ENCODE results near the gene SULT4A1. TPM values are rescaled to one million over a fixed set of nuclear protein-coding genes. Genes with fewer than 3 reads are reported as not detected.

The SULT4A1 gene
- total RNA-seq, 4 donors from 2014 or later, result 1.0 to 1.3 (median 1.3) TPM

DNA sequence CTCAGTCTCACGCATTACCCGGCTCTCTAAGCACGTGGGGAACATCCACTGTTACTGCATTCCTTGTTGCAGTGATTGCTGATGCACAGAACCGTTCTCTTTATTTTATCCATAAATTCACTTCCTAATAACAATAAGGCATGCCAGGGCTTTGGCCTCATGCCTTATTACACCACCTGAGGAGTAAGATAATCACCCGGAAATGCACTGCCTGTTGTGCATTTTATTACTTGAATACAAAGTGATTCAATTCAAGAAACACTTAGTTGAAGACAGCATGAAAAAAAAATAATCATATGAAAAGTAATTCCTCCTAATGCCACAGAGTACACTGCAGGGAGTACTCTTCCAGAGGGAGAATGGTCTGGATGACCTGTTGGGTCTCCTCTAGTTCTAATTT lies 69.4 kb downstream of the SULT4A1 start:
- intact Hi-C loops (cut with DNase I), result no loop called here
- Histone ChIP-seq H3K36me3 (no peaks in the 10 kb centered on the region), H3K27me3 (no peaks in the 10 kb centered on the region), H3K27ac (replicated peaks in 1 of 4) (no peak overlapping the region), H3K4me3 (no peak overlapping the region), H3K4me1 (peaks cover 0 to 19% (median 18%) of the 10 kb centered on the region in 4 donors), H3K9me3 (no peaks in the 10 kb centered on the region)
- TF ChIP-seq EP300 (IDR thresholded peaks at IDR 0.05) (no peak), CTCF (IDR thresholded peaks at IDR 0.05) (no peak), POLR2AphosphoS5 (IDR thresholded peaks at IDR 0.05) (no peak), POLR2A (IDR thresholded peaks at IDR 0.05; ENCODE audit: low read depth) (no peak)
- WGBS, result 72% methylated on average over 5 of the region's 5 CpGs
- peak; percentile 80 for DNase-seq (ENCODE audit: extremely low spot score)

GRCh38 chr22:43789452-43789851 lies 72.9 kb downstream of the SULT4A1 start:
- H3K9me3 ChIP-seq, result no peaks in the 10 kb centered on the region
- peak; percentile 92 for DNase-seq (ENCODE audit: extremely low spot score)

GRCh38 chr22:43783777-43784176 lies 78.5 kb downstream of the SULT4A1 start:
- Histone ChIP-seq H3K4me3 (no peak overlapping the region), H3K27me3 (no peaks in the 10 kb centered on the region), H3K27ac (replicated peaks in 1 of 4) (no peak overlapping the region), H3K9me3 (no peaks in the 10 kb centered on the region), H3K36me3 (peaks cover 0 to 9% (median 3%) of the 10 kb centered on the region in 4 donors), H3K4me1 (no peaks in the 10 kb centered on the region)
- 96% methylated on average over 2 of the region's 2 CpGs for WGBS
- no peak for DNase-seq (ENCODE audit: extremely low spot score)
- TF ChIP-seq POLR2AphosphoS5 (IDR thresholded peaks at IDR 0.05) (no peak), CTCF (IDR thresholded peaks at IDR 0.05) (no peak), EP300 (IDR thresholded peaks at IDR 0.05) (no peak), POLR2A (IDR thresholded peaks at IDR 0.05; ENCODE audit: low read depth) (no peak)
- intact Hi-C loops (cut with DNase I), result no loop called here

More at GRCh38 chr22:43789452-43789851, 72.9 kb downstream of the SULT4A1 start:
- H3K27ac ChIP-seq (replicated peaks in 1 of 4), result no peak overlapping the region
- H3K4me1 ChIP-seq, result peaks cover 0 to 13% (median 11%) of the 10 kb centered on the region in 4 donors
- TF ChIP-seq POLR2A (IDR thresholded peaks at IDR 0.05; ENCODE audit: low read depth) (no peak), POLR2AphosphoS5 (IDR thresholded peaks at IDR 0.05) (peak; percentile 60 to 76)
- 23% methylated on average over 7 of the region's 7 CpGs for WGBS
- no peaks in the 10 kb centered on the region for H3K36me3 ChIP-seq
- intact Hi-C loops (cut with DNase I), result no loop called here
- H3K27me3 ChIP-seq, result no peaks in the 10 kb centered on the region
- no peak overlapping the region for H3K4me3 ChIP-seq

GRCh38 chr22:43782448-43782847 lies 79.9 kb downstream of the SULT4A1 start:
- H3K4me1 ChIP-seq, result no peaks in the 10 kb centered on the region
- no peaks in the 10 kb centered on the region for H3K9me3 ChIP-seq
- WGBS, result 82% methylated on average over 3 of the region's 3 CpGs
- no peak for TF ChIP-seq CTCF (IDR thresholded peaks at IDR 0.05)
- no peak overlapping the region for H3K27ac ChIP-seq (replicated peaks in 1 of 4)
- H3K36me3 ChIP-seq, result peaks cover 0 to 9% (median 3%) of the 10 kb centered on the region in 4 donors
- H3K27me3 ChIP-seq, result no peaks in the 10 kb centered on the region
- intact Hi-C loops (cut with DNase I), result no loop called here
- H3K4me3 ChIP-seq, result no peak overlapping the region
- no peak for DNase-seq (ENCODE audit: extremely low spot score)

DNA sequence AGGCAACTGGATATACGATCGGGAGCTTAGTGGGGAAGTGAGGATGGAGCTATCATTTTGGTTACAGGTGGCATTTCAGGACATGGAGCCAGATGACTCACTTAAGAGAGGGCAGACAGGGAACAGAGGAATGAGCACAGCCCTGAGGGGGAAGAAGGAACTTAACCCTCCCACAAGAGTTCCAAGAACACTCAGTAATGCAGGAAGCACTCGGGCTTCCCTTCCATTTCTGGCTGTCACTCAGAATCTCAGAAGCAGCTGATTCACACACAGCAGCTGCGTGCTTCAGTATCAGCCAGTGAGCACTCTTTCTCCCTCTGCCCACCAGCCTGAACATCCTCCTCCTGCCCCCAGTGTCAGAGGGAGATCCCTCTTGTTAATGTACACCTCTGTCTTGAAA lies 85.0 kb downstream of the SULT4A1 start:
- Histone ChIP-seq H3K4me3 (no peak overlapping the region), H3K27ac (replicated peaks in 1 of 4) (no peak overlapping the region), H3K36me3 (peaks cover 0 to 13% (median 3%) of the 10 kb centered on the region in 4 donors), H3K4me1 (no peaks in the 10 kb centered on the region), H3K27me3 (no peaks in the 10 kb centered on the region), H3K9me3 (no peaks in the 10 kb centered on the region)
- TF ChIP-seq POLR2AphosphoS5 (IDR thresholded peaks at IDR 0.05), result no peak
- no peak for TF ChIP-seq POLR2A (IDR thresholded peaks at IDR 0.05; ENCODE audit: low read depth)
- TF ChIP-seq CTCF (IDR thresholded peaks at IDR 0.05), result no peak
- no peak for TF ChIP-seq EP300 (IDR thresholded peaks at IDR 0.05)
- intact Hi-C loops (cut with DNase I), result no loop called here
- WGBS, result 46% methylated on average over 4 of the region's 4 CpGs
- peak; percentile 68 for DNase-seq (ENCODE audit: extremely low spot score)
